Loucy (cell line): Measurements from ENCODE around the gene SRGAP2C.
"Not testable (repeated sequence)": the region's sequence is repeated elsewhere in the genome, so short reads cannot be mapped to it uniquely, and the experiment has no call there.

Source experiments
- CTCF ChIP-seq: fragments of 200-600 bp; sonication (generic); conservative IDR thresholded peaks from 2 replicates; pipeline ENCODE4 v1.5.1; 2014; ENCODE audit warnings: mild to moderate bottlenecking, antibody characterized with exemption, low read length
- EZH2phosphoT487 ChIP-seq: fragments of 200-600 bp; IDR thresholded peaks from 2 replicates; pipeline ENCODE4 v1.6.1; 2018; ENCODE audit warnings: antibody characterized with exemption, mild to moderate bottlenecking, moderate library complexity, borderline replicate concordance

GRCh38 chr1:121183867-121184266, 908 bp upstream of the SRGAP2C start:
- TF ChIP-seq CTCF, EZH2phosphoT487: not testable (repeated sequence)
